Astrocyte (in vitro differentiated cells and primary cell): ENCODE results near the gene FAM227B. TPM values are rescaled to one million over a fixed set of nuclear protein-coding genes. Genes with fewer than 3 reads are reported as not detected.

ENCODE experiments used
- DNase-seq: peaks from one replicate; pipeline ENCODE4 v3.0.0-alpha.2; 2010; ENCODE audit warnings: low read depth
- FAIRE-seq: peaks from 2 replicates; lab custom pipeline; 2011; peaks lifted over from hg19 to GRCh38; lab: Jason Lieb, UNC
- H2AFZ ChIP-seq: 2 replicates; pipeline ENCODE4 v1.6.0; 2012; ENCODE audit warnings: low read depth, low read length, inconsistent platforms
- H3K27ac ChIP-seq: 2 replicates; pipeline ENCODE4 v1.5.1; 2011; ENCODE audit warnings: low read depth, low read length, inconsistent platforms
- H3K27me3 ChIP-seq: 2 replicates; pipeline ENCODE4 v1.6.0; 2011; ENCODE audit warnings: low read length, inconsistent platforms; ENCODE audit not compliant: insufficient read depth
- H3K36me3 ChIP-seq: 2 replicates; pipeline ENCODE4 v1.5.1; 2011; ENCODE audit warnings: low read length, inconsistent platforms; ENCODE audit not compliant: insufficient read depth
- H3K4me1 ChIP-seq: 2 replicates; pipeline ENCODE4 v1.5.1; 2011; ENCODE audit warnings: low read length, inconsistent platforms; ENCODE audit not compliant: insufficient read depth
- H3K4me2 ChIP-seq: 2 replicates; pipeline ENCODE4 v1.6.0; 2012; ENCODE audit warnings: low read length, inconsistent platforms
- H3K4me3 ChIP-seq: 2 replicates; pipeline ENCODE4 v1.5.1; 2011; ENCODE audit warnings: low read depth, mild to moderate bottlenecking, low read length, inconsistent platforms; ENCODE audit not compliant: insufficient read depth
- H3K79me2 ChIP-seq: 2 replicates; pipeline ENCODE4 v1.6.0; 2012; ENCODE audit warnings: mild to moderate bottlenecking, low read length, inconsistent platforms; ENCODE audit not compliant: insufficient read depth
- H3K9ac ChIP-seq: 2 replicates; pipeline ENCODE4 v1.6.0; 2012; ENCODE audit warnings: mild to moderate bottlenecking, low read length, inconsistent platforms
- H3K9me3 ChIP-seq: 2 replicates; pipeline ENCODE4 v1.5.1; 2012; ENCODE audit warnings: low read depth, mild to moderate bottlenecking, low read length, inconsistent platforms; ENCODE audit not compliant: insufficient read depth
- H4K20me1 ChIP-seq: 2 replicates; pipeline ENCODE4 v1.6.0; 2012; ENCODE audit warnings: low read length, inconsistent platforms; ENCODE audit not compliant: insufficient read depth
- H3K27ac Mint-ChIP-seq: one replicate; pipeline ENCODE4 v1.8.0; 2021; ENCODE audit warnings: mild to moderate bottlenecking, mixed read lengths; ENCODE audit not compliant: unreplicated experiment
- H3K27me3 Mint-ChIP-seq: one replicate; pipeline ENCODE4 v1.8.0; 2021; ENCODE audit warnings: low read depth, mixed read lengths; ENCODE audit not compliant: unreplicated experiment
- H3K36me3 Mint-ChIP-seq: one replicate; pipeline ENCODE4 v1.8.0; 2021; ENCODE audit warnings: low read depth, mixed read lengths; ENCODE audit not compliant: unreplicated experiment
- H3K4me1 Mint-ChIP-seq: one replicate; pipeline ENCODE4 v1.8.0; 2021; ENCODE audit warnings: low read depth, mixed read lengths; ENCODE audit not compliant: unreplicated experiment
- H3K4me3 Mint-ChIP-seq: one replicate; pipeline ENCODE4 v1.8.0; 2021; ENCODE audit warnings: mild to moderate bottlenecking, moderate library complexity, mixed read lengths; ENCODE audit not compliant: unreplicated experiment
- H3K9me3 Mint-ChIP-seq: one replicate; pipeline ENCODE4 v1.8.0; 2021; ENCODE audit warnings: mild to moderate bottlenecking, mixed read lengths; ENCODE audit not compliant: unreplicated experiment
- CTCF ChIP-seq: IDR thresholded peaks from 2 replicates; pipeline ENCODE4 v1.5.1; 2011; ENCODE audit warnings: low read depth, mild to moderate bottlenecking, inconsistent platforms, low read length, moderate library complexity; ENCODE audit not compliant: insufficient read depth
- EZH2 ChIP-seq: IDR thresholded peaks from 2 replicates; pipeline ENCODE4 v1.6.1; 2012; ENCODE audit warnings: mild to moderate bottlenecking, low read length, inconsistent platforms; ENCODE audit not compliant: insufficient read depth
- total RNA-seq: library from RNA; stranded (reverse); gene quantifications from 2 replicates; pipeline ENCODE4 v1.2.1, GENCODE V29; 2021

The FAM227B gene
- total RNA-seq, 1 donor from 2014 or later: 5.7 TPM

GRCh38 chr15:49650676-49651075, 30.1 kb upstream of the FAM227B start:
- H3K9ac ChIP-seq: no peak overlapping the region

GRCh38 chr15:49649987-49650386, 29.4 kb upstream of the FAM227B start:
- Mint-ChIP-seq H3K4me3 (no peak overlapping the region), H3K36me3 (peaks cover 3% of the 10 kb centered on the region), H3K4me1 (peaks cover 22% of the 10 kb centered on the region), H3K27ac (no peak overlapping the region), H3K27me3 (no peaks in the 10 kb centered on the region), H3K9me3 (peaks cover 10% of the 10 kb centered on the region)
- no peak overlapping the region for H3K4me2 ChIP-seq
- no peaks in the 10 kb centered on the region for H3K79me2 ChIP-seq
- H4K20me1 ChIP-seq: no peaks in the 10 kb centered on the region
- no peak overlapping the region for H3K27ac ChIP-seq
- TF ChIP-seq CTCF (no peak), EZH2 (no peak)
- no peak for DNase-seq
- H3K9ac ChIP-seq: no peak overlapping the region
- H3K27me3 ChIP-seq: no peaks in the 10 kb centered on the region
- H3K9me3 ChIP-seq: peaks cover 7% of the 10 kb centered on the region
- no peak for FAIRE-seq
- no peak overlapping the region for H2AFZ ChIP-seq
- no peaks in the 10 kb centered on the region for H3K36me3 ChIP-seq
- peaks cover 9% of the 10 kb centered on the region for H3K4me1 ChIP-seq
- H3K4me3 ChIP-seq: no peak overlapping the region

More at GRCh38 chr15:49650676-49651075, 30.1 kb upstream of the FAM227B start:
- FAIRE-seq (no peak), DNase-seq (no peak)
- peaks cover 7% of the 10 kb centered on the region for H3K9me3 ChIP-seq
- H3K27ac ChIP-seq: no peak overlapping the region
- no peaks in the 10 kb centered on the region for H3K79me2 ChIP-seq
- Mint-ChIP-seq H3K36me3 (peaks cover 3% of the 10 kb centered on the region), H3K27ac (no peak overlapping the region), H3K9me3 (peaks cover 10% of the 10 kb centered on the region), H3K27me3 (no peaks in the 10 kb centered on the region), H3K4me1 (peaks cover 19% of the 10 kb centered on the region), H3K4me3 (no peak overlapping the region)
- no peaks in the 10 kb centered on the region for H3K36me3 ChIP-seq
- no peak overlapping the region for H2AFZ ChIP-seq
- no peak overlapping the region for H3K4me3 ChIP-seq
- no peak overlapping the region for H3K4me2 ChIP-seq
- H3K27me3 ChIP-seq: no peaks in the 10 kb centered on the region
- H3K4me1 ChIP-seq: peaks cover 7% of the 10 kb centered on the region
- TF ChIP-seq CTCF (no peak), EZH2 (no peak)
- H4K20me1 ChIP-seq: no peaks in the 10 kb centered on the region

GRCh38 chr15:49646891-49647290, 26.3 kb upstream of the FAM227B start:
- Histone ChIP-seq H3K9ac (no peak overlapping the region), H3K36me3 (no peaks in the 10 kb centered on the region), H3K4me2 (no peak overlapping the region), H4K20me1 (no peaks in the 10 kb centered on the region), H3K4me1 (peaks cover 9% of the 10 kb centered on the region), H3K27ac (no peak overlapping the region), H3K4me3 (no peak overlapping the region), H2AFZ (no peak overlapping the region), H3K79me2 (no peaks in the 10 kb centered on the region), H3K9me3 (no peaks in the 10 kb centered on the region), H3K27me3 (no peaks in the 10 kb centered on the region)
- H3K4me3 Mint-ChIP-seq: no peak overlapping the region
- no peak for DNase-seq
- TF ChIP-seq CTCF (no peak), EZH2 (no peak)
- H3K27me3 Mint-ChIP-seq: no peaks in the 10 kb centered on the region
- no peak overlapping the region for H3K27ac Mint-ChIP-seq
- no peaks in the 10 kb centered on the region for H3K9me3 Mint-ChIP-seq
- no peak for FAIRE-seq
- H3K36me3 Mint-ChIP-seq: peaks cover 5% of the 10 kb centered on the region
- H3K4me1 Mint-ChIP-seq: peaks cover 22% of the 10 kb centered on the region
